ENCODE data around the gene CCDC178. TPM values are rescaled to one million over a fixed set of nuclear protein-coding genes. Genes with fewer than 3 reads are reported as not detected.

CCDC178 gene, protein sequence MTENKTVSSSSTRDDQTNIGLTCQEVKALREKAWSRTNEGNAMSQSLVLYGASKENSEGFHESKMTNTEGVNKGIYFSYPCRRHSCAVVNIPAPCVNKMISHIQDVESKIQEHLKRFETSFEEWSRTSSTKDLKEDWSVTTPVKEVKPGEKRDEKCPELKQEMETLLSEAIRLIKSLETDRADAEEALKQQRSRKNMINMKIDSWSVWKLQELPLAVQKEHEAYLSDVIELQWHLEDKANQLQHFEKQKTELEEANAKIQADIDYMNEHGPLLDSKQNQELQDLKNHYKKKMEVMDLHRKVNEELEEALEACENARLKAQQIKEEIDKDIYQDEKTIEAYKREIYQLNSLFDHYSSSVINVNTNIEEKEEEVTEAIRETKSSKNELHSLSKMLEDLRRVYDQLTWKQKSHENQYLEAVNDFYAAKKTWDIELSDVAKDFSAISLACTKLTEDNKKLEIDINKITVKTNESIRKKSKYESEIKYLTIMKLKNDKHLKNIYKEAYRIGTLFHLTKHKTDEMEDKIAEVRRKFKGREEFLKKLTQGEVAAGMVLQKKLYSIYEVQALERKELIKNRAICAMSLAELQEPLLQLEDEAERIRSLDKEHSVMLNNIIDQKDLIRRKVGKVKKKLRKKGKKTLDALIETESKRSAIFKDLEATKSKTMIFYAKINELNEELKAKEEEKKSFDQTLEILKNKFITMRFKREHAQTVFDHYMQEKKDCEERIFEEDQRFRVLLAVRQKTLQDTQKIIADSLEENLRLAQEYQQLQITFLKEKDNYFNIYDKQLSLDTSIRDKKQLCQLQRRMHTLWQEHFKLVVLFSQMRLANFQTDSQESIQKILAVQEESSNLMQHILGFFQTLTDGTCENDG
- not detected in 2 replicates for total RNA-seq

DNA sequence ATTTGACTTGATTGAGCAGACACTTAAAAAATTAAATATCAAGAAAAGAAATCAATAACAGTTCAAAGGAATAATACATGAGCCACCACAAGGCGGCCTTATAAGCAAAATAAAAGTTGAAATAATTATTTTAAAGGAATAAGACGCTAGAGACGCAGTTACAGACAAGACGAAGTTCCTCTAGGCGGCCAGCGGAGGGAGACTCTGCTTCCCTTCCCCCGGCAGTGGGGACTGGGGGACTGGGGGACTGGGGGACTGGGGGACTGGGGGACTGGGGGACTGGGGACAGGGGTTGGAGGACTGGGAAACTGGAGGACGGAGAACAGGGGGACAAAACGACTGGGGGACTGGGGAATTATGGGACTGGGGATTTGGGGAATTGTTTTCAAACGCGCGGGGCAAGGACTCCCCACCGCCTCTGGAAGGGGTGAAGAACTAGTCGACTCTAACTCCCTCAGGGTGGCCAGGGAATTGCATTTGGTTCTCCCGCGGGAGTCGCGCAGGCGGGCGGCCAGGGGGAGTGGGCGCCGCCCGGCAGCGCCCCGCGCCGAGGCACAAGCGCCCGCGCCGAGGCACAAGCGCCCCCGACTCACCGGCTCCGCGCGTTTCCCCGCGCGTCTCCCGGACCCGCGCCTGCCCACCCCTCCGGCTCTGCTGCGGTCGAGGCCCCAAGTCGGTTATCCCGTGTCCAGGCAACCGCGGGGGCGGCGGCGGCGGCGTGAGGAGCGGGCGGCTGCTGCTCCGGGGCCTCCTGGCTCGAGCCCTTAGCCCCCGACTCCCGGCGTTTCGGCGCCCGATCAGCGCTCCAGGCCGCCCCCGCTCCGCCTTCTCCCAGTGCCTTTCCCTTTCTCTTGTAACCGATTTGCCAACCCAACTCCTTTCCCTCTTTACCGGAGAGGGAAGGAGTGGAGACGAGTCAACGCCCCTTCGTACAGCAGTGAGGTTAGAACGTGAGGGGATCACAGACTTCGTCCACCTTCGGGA is at the start of gene CCDC178:
CCDC178 (minus strand) TSS at position 662 of the 984 bp plus-strand sequence. CDS start 28,633 bp downstream, outside the sequence.

Other genes with a start within 250 kb of the CCDC178 start
- gene ASXL3, start 137.5 kb upstream of the CCDC178 start, total RNA-seq, result 1.2 and 1.3 TPM in 2 replicates